Measurements from ENCODE around the gene LLGL1. TPM values are rescaled to one million over a fixed set of nuclear protein-coding genes. Genes with fewer than 3 reads are reported as not detected.
"Not testable (repeated sequence)": the region's sequence is repeated elsewhere in the genome, so short reads cannot be mapped to it uniquely, and the experiment has no call there.

LLGL1 gene
- total RNA-seq, 1 experiment from 2014 or later = 16.4 TPM

DNA sequence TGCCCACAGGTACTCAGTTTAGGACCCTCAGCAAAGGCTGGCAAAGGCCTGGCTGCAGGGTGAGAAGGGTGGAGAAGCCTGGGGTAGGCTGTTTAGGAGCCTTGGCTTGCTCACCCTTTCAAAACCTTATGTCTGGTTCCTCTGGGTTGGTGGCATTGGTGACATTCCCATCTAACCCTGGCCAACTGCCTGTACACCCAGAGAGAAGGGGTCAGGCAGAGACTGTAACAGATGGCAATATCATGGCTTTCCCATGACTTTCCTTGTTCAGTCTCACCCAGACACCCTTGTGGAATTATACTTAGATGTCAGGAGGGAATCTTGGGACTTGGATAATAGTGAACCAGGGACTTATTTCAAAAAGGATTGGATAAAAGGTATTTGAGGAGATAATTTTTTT lies 18.5 kb upstream of the LLGL1 start:
- ChIA-PET CTCF (interaction anchor here (0.8 to 1.6 kb wide), 2 partner anchors 10 to 13 kb away, joined by 5 to 7 read pairs; no protein-coding TSS in a partner anchor), POLR2A (interaction anchor here (0.7 kb wide), 1 partner anchor 8 kb away, joined by 3 read pairs; no protein-coding TSS in a partner anchor)
- Mint-ChIP-seq H3K4me1 (ENCODE audit: insufficient read depth, unreplicated experiment) (no peaks in the 10 kb centered on the region), H3K4me3 (ENCODE audit: unreplicated experiment) (no peak overlapping the region), H3K27ac (ENCODE audit: low read depth, unreplicated experiment) (no peak overlapping the region), H3K27me3 (ENCODE audit: insufficient read depth, unreplicated experiment) (no peaks in the 10 kb centered on the region), H3K9me3 (ENCODE audit: unreplicated experiment) (no peaks in the 10 kb centered on the region), H3K36me3 (ENCODE audit: insufficient read depth, unreplicated experiment) (peaks cover 56% of the 10 kb centered on the region)
- no peak for DNase-seq (ENCODE audit: unreplicated experiment)
- BruUV-seq (replicated peaks) = no TSS peak
- TF ChIP-seq, protein P1, sequence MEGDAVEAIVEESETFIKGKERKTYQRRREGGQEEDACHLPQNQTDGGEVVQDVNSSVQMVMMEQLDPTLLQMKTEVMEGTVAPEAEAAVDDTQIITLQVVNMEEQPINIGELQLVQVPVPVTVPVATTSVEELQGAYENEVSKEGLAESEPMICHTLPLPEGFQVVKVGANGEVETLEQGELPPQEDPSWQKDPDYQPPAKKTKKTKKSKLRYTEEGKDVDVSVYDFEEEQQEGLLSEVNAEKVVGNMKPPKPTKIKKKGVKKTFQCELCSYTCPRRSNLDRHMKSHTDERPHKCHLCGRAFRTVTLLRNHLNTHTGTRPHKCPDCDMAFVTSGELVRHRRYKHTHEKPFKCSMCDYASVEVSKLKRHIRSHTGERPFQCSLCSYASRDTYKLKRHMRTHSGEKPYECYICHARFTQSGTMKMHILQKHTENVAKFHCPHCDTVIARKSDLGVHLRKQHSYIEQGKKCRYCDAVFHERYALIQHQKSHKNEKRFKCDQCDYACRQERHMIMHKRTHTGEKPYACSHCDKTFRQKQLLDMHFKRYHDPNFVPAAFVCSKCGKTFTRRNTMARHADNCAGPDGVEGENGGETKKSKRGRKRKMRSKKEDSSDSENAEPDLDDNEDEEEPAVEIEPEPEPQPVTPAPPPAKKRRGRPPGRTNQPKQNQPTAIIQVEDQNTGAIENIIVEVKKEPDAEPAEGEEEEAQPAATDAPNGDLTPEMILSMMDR (IDR thresholded peaks at IDR 0.05; ENCODE audit: unreplicated experiment) = no peak
- intact Hi-C loops (cut with micrococcal nuclease) = no loop called here

DNA sequence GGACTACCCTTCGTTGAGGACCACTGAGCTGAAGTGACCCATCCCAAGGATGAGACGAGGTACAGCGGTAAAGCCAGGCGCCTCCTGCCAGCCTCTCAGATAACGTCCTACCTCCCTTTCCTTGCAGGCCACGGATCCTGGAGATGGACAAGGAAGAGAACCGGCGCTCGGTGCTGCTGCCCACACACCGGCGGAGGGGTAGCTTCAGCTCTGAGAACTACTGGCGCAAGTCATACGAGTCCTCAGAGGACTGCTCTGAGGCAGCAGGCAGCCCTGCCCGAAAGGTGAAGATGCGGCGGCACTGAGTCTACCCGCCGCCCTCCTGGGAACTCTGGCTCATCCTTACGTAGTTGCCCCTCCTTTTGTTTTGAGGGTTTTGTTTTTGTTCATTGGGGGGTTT lies 17.3 kb upstream of the LLGL1 start:
- TF ChIP-seq, protein P1 (IDR thresholded peaks at IDR 0.05; ENCODE audit: unreplicated experiment) = no peak
- CTCF ChIA-PET = no interaction called here
- H3K4me1 Mint-ChIP-seq (ENCODE audit: insufficient read depth, unreplicated experiment) = no peaks in the 10 kb centered on the region
- H3K27ac Mint-ChIP-seq (ENCODE audit: low read depth, unreplicated experiment) = no peak overlapping the region
- H3K27me3 Mint-ChIP-seq (ENCODE audit: insufficient read depth, unreplicated experiment) = no peaks in the 10 kb centered on the region
- H3K4me3 Mint-ChIP-seq (ENCODE audit: unreplicated experiment) = no peak overlapping the region
- intact Hi-C loops (cut with micrococcal nuclease) = no loop called here
- POLR2A ChIA-PET = interaction anchor here (0.7 kb wide), 1 partner anchor 910 kb away, joined by 4 read pairs; no protein-coding TSS in a partner anchor
- no peaks in the 10 kb centered on the region for H3K9me3 Mint-ChIP-seq (ENCODE audit: unreplicated experiment)
- no peak for DNase-seq (ENCODE audit: unreplicated experiment)
- H3K36me3 Mint-ChIP-seq (ENCODE audit: insufficient read depth, unreplicated experiment) = peaks cover 57% of the 10 kb centered on the region
- no TSS peak for BruUV-seq (replicated peaks)

DNA sequence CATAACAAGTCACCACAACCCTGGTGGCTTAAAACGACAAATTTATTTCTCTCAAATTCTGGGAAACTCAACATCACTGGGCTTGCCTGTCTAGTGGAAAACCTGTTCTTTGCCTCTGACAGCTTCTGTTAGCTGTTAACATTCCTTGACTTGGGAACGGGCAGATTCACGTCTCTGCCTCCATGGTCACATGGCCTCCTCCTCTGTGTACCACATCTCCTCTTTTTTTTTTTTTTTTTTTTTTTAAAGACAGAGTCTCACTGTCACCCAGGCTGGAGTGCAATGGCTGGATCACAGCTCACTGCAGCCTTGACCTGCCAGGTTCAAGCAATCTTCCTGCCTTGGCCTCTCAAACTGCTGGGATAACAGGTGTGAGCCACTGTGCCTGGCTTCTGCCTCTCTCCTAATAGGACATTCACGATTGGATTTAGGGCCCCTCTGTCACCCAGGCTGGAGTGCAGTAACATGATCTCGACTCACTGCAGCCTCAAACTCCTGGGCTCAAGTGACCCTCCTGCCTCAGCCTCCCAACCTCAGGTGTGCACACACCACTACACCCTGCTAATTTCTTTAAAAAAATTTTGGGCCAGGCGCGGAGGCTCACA lies 11.7 kb upstream of the LLGL1 start:
- CTCF ChIA-PET = interaction anchor here (0.6 kb wide), 2 partner anchors 100 to 1063 kb away, joined by 3 read pairs; no protein-coding TSS in a partner anchor
- POLR2A ChIA-PET = no interaction called here

DNA sequence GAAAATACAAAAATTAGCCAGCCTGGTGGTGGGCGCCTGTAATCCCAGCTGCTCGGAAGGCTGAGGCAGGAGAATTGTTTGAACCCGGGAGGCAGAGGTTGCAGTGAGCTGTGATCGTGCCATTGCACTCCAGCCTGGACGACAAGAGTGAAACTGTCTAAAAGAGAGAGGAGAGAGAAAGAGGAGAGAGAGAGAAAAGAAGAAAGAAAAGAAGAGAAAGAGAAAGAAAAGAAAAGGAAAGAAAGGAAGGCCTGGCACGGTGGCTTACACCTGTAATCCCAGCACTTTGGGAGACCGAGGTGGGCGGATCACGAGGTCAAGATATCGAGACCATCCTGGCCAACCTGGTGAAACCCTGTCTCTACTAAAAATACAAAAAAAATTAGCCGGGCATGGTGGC lies 8.5 kb upstream of the LLGL1 start:
- H3K4me1 Mint-ChIP-seq (ENCODE audit: insufficient read depth, unreplicated experiment); H3K36me3 Mint-ChIP-seq (ENCODE audit: insufficient read depth, unreplicated experiment); H3K9me3 Mint-ChIP-seq (ENCODE audit: unreplicated experiment); DNase-seq (ENCODE audit: unreplicated experiment); H3K4me3 Mint-ChIP-seq (ENCODE audit: unreplicated experiment); H3K27ac Mint-ChIP-seq (ENCODE audit: low read depth, unreplicated experiment); BruUV-seq (replicated peaks); H3K27me3 Mint-ChIP-seq (ENCODE audit: insufficient read depth, unreplicated experiment): not testable (repeated sequence)
- POLR2A ChIA-PET = interaction anchor here (1.1 to 1.5 kb wide), 2 partner anchors 44 to 98 kb away, joined by 5 to 6 read pairs; partner anchors contain the start of genes MIEF2 and TOP3A
- CTCF ChIA-PET = interaction anchor here (0.6 to 3.4 kb wide), 13 partner anchors 11 to 196 kb away, joined by 3 to 17 read pairs (median 4); no protein-coding TSS in a partner anchor
- intact Hi-C loops (cut with micrococcal nuclease) = loop anchor here (2.0 to 10.0 kb wide), 3 partner anchors 32 to 105 kb away; no protein-coding TSS in a partner anchor

More for the DNA sequence above, 11.7 kb upstream of the LLGL1 start:
- Mint-ChIP-seq H3K4me1 (ENCODE audit: insufficient read depth, unreplicated experiment) (no peaks in the 10 kb centered on the region), H3K27me3 (ENCODE audit: insufficient read depth, unreplicated experiment) (no peaks in the 10 kb centered on the region), H3K27ac (ENCODE audit: low read depth, unreplicated experiment) (no peak overlapping the region), H3K9me3 (ENCODE audit: unreplicated experiment) (no peaks in the 10 kb centered on the region), H3K4me3 (ENCODE audit: unreplicated experiment) (no peak overlapping the region), H3K36me3 (ENCODE audit: insufficient read depth, unreplicated experiment) (peaks cover 27% of the 10 kb centered on the region)
- DNase-seq (ENCODE audit: unreplicated experiment) = no peak
- BruUV-seq (replicated peaks) = no TSS peak
- intact Hi-C loops (cut with micrococcal nuclease) = loop anchor here (10.0 kb wide), 1 partner anchor 69 kb away; no protein-coding TSS in a partner anchor
- TF ChIP-seq, protein P1 (IDR thresholded peaks at IDR 0.05; ENCODE audit: unreplicated experiment) = no peak

Measured in MCF 10A (cell line).